Muscle of leg (tissue), 11 donors: ENCODE measurements around the gene TRIM40. TPM values are rescaled to one million over a fixed set of nuclear protein-coding genes. Genes with fewer than 3 reads are reported as not detected.

Experiments used
- DNase-seq: peaks from one replicate; pipeline ENCODE4 v3.0.0; 2013
- H3K27ac ChIP-seq: one replicate; pipeline ENCODE4 v1.5.1; 2013; ENCODE audit warnings: mild to moderate bottlenecking, low read length, control low read depth
- H3K27me3 ChIP-seq: one replicate; pipeline ENCODE4 v1.6.1; 2013; ENCODE audit warnings: low read length; ENCODE audit not compliant: control insufficient read depth, insufficient read depth
- H3K36me3 ChIP-seq: one replicate; pipeline ENCODE4 v1.6.1; 2013; ENCODE audit warnings: low read length; ENCODE audit not compliant: control insufficient read depth, insufficient read depth
- H3K4me1 ChIP-seq: one replicate; pipeline ENCODE4 v1.6.1; 2013; ENCODE audit warnings: low read length; ENCODE audit not compliant: control insufficient read depth, insufficient read depth
- H3K4me3 ChIP-seq: one replicate; pipeline ENCODE4 v1.5.1; 2013; ENCODE audit warnings: low read length, control low read depth
- H3K9me3 ChIP-seq: replicated peaks from 2 replicates; pipeline ENCODE4 v1.6.1; 2013; ENCODE audit warnings: low read depth, low read length; ENCODE audit not compliant: control insufficient read depth
- WGBS: methylation state at CpG from one replicate; pipeline ENCODE4 v1.1.5; 2013; ENCODE audit warnings: missing lambda C conversion rate; ENCODE audit not compliant: insufficient coverage; 5-methylcytosine and 5-hydroxymethylcytosine counted together
- polyA plus RNA-seq, 8 donors: library from polyadenylated mRNA; unstranded; fragments of 120-200 nt; gene quantifications; one replicate each; pipeline versions ENCODE4 v1.2.1 to v1.2.3, GENCODE V29; 2013; ENCODE audit warnings: inconsistent platforms in 1 of 8, low replicate concordance in 1 of 8; ENCODE audit not compliant: insufficient read length in 8 of 8, insufficient read depth in 1 of 8
- total RNA-seq: library from RNA; stranded (reverse); fragments of 120-200 nt; gene quantifications from one replicate; pipeline ENCODE4 v1.2.4, GENCODE V29; 2013

TRIM40 gene
- total and polyA plus RNA-seq, 9 donors: 0.56 TPM; not detected in 8

- WGBS: 2% methylated on average over 18 of the region's 47 CpGs
- peak; percentile 7 for DNase-seq
- Histone ChIP-seq H3K27me3 (peaks cover 69% of the 10 kb centered on the region), H3K36me3 (no peaks in the 10 kb centered on the region), H3K4me1 (peaks cover 22% of the 10 kb centered on the region), H3K9me3 (no peaks in the 10 kb centered on the region), H3K4me3 (peak overlapping the region; percentile 15), H3K27ac (no peak overlapping the region)
These were observed 35.1 kb upstream of the TRIM40 start for GRCh38 chr6:30100585-30101443.

- DNase-seq: peak; percentile 87
- WGBS: under 1% methylated on average over 36 of the region's 51 CpGs
- peaks cover 74% of the 10 kb centered on the region for H3K27me3 ChIP-seq
These were observed 34.2 kb upstream of the TRIM40 start for GRCh38 chr6:30101444-30102413.

GRCh38 chr6:30102414-30102969 lies 33.4 kb upstream of the TRIM40 start:
- peaks cover 22% of the 10 kb centered on the region for H3K4me1 ChIP-seq
- no peak overlapping the region for H3K27ac ChIP-seq
- H3K27me3 ChIP-seq: peaks cover 68% of the 10 kb centered on the region
- H3K9me3 ChIP-seq: no peaks in the 10 kb centered on the region
- H3K36me3 ChIP-seq: no peaks in the 10 kb centered on the region
- 12% methylated on average over 5 of the region's 15 CpGs for WGBS
- H3K4me3 ChIP-seq: peak overlapping the region; percentile 31
- DNase-seq: no peak

More at GRCh38 chr6:30101444-30102413, 34.2 kb upstream of the TRIM40 start:
- Histone ChIP-seq H3K36me3 (no peaks in the 10 kb centered on the region), H3K27ac (no peak overlapping the region), H3K4me1 (peaks cover 22% of the 10 kb centered on the region), H3K9me3 (no peaks in the 10 kb centered on the region), H3K4me3 (peak overlapping the region; percentile 31)

GRCh38 chr6:30102970-30103871 lies 32.7 kb upstream of the TRIM40 start:
- Histone ChIP-seq H3K4me1 (peaks cover 22% of the 10 kb centered on the region), H3K27me3 (peaks cover 67% of the 10 kb centered on the region), H3K9me3 (no peaks in the 10 kb centered on the region), H3K4me3 (peak overlapping the region; percentile 31), H3K36me3 (no peaks in the 10 kb centered on the region), H3K27ac (no peak overlapping the region)
- DNase-seq: peak; percentile 92
- 1% methylated on average over 29 of the region's 36 CpGs for WGBS

GRCh38 chr6:30103872-30104179 lies 32.1 kb upstream of the TRIM40 start:
- no peaks in the 10 kb centered on the region for H3K9me3 ChIP-seq
- peaks cover 65% of the 10 kb centered on the region for H3K27me3 ChIP-seq
- H3K27ac ChIP-seq: no peak overlapping the region
- no peak overlapping the region for H3K4me3 ChIP-seq
- WGBS: no CpG with 5 or more reads among the region's 3 CpGs
- H3K36me3 ChIP-seq: no peaks in the 10 kb centered on the region
- DNase-seq: no peak
- H3K4me1 ChIP-seq: peaks cover 22% of the 10 kb centered on the region

- Histone ChIP-seq H3K27ac (no peak overlapping the region), H3K4me1 (peaks cover 22% of the 10 kb centered on the region), H3K4me3 (no peak overlapping the region), H3K36me3 (no peaks in the 10 kb centered on the region), H3K9me3 (no peaks in the 10 kb centered on the region), H3K27me3 (peaks cover 68% of the 10 kb centered on the region)
- no peak for DNase-seq
- WGBS: no CpG with 5 or more reads among the region's 2 CpGs
These were observed 31.3 kb upstream of the TRIM40 start for GRCh38 chr6:30104661-30105060.

GRCh38 chr6:30111266-30111856 lies 24.6 kb upstream of the TRIM40 start:
- DNase-seq: no peak
- Histone ChIP-seq H3K27ac (no peak overlapping the region), H3K27me3 (peaks cover 58% of the 10 kb centered on the region), H3K4me1 (no peaks in the 10 kb centered on the region), H3K9me3 (no peaks in the 10 kb centered on the region), H3K4me3 (no peak overlapping the region), H3K36me3 (no peaks in the 10 kb centered on the region)
- 36% methylated on average over 20 of the region's 27 CpGs for WGBS

- Histone ChIP-seq H3K4me1 (no peaks in the 10 kb centered on the region), H3K4me3 (no peak overlapping the region), H3K27me3 (peaks cover 58% of the 10 kb centered on the region), H3K36me3 (no peaks in the 10 kb centered on the region), H3K9me3 (no peaks in the 10 kb centered on the region), H3K27ac (no peak overlapping the region)
- DNase-seq: no peak
- 71% methylated on average over 9 of the region's 10 CpGs for WGBS
These were observed 23.4 kb upstream of the TRIM40 start for GRCh38 chr6:30112402-30112994.
